ENCODE measurements around the gene C22orf39.
A peak's percentile ranks its signal among the peaks of the same experiment; 100 is the strongest.
"Not testable (repeated sequence)": the region's sequence is repeated elsewhere in the genome, so short reads cannot be mapped to it uniquely, and the experiment has no call there.

The C22orf39 gene

GRCh38 chr22:19450363-19451175 lies 3.1 kb upstream of the C22orf39 start:
- DNase-seq, result no peak

GRCh38 chr22:19449422-19449767 lies 1.9 kb upstream of the C22orf39 start:
- no peak for DNase-seq

GRCh38 chr22:19448739-19449421 lies 1.4 kb upstream of the C22orf39 start:
- DNase-seq, result no peak

- DNase-seq, result no peak
Observed at GRCh38 chr22:19448076-19448607, 631 bp upstream of the C22orf39 start.

- no peak for DNase-seq
Observed at GRCh38 chr22:19446603-19447329, 745 bp downstream of the C22orf39 start.

GRCh38 chr22:19445279-19445982 lies 2.1 kb downstream of the C22orf39 start:
- not testable (repeated sequence) for DNase-seq

GRCh38 chr22:19443544-19444211 lies 3.8 kb downstream of the C22orf39 start:
- no peak for DNase-seq

- no peak for DNase-seq
Observed at GRCh38 chr22:19442166-19442565, 5.3 kb downstream of the C22orf39 start.

- no peak for DNase-seq
Observed at GRCh38 chr22:19440411-19441195, 6.9 kb downstream of the C22orf39 start.

- no peak for DNase-seq
Observed at GRCh38 chr22:19438298-19438697, 9.2 kb downstream of the C22orf39 start.

- not testable (repeated sequence) for DNase-seq
Observed at GRCh38 chr22:19436444-19437161, 10.9 kb downstream of the C22orf39 start.

- no peak for DNase-seq
Observed at GRCh38 chr22:19434829-19435580, 12.5 kb downstream of the C22orf39 start.

GRCh38 chr22:19434401-19434800 lies 13.1 kb downstream of the C22orf39 start:
- DNase-seq, result no peak

- peak; percentile 90 to 93 for DNase-seq
Observed at GRCh38 chr22:19432133-19432851, 15.2 kb downstream of the C22orf39 start, which contains the start of gene MRPL40. Gene MRPL40 (plus strand): TSS chr22:19432545. CDS start chr22:19432555, 10 bp downstream.

GRCh38 chr22:19431649-19432132 lies 15.8 kb downstream of the C22orf39 start, which contains the start of gene HIRA:
Gene HIRA (minus strand): TSS chr22:19431733. CDS start chr22:19431476, 257 bp downstream.
- DNase-seq, result peak; percentile 73 to 82

GRCh38 chr22:19430890-19431541 lies 16.5 kb downstream of the C22orf39 start:
- no peak for DNase-seq

- no peak for DNase-seq
Observed at GRCh38 chr22:19429950-19430889, 17.3 kb downstream of the C22orf39 start.

Data from hippocampal formation (tissue), 2 donors.